Hepatocyte (in vitro differentiated cells): Measurements from ENCODE around the gene NLRC5.
"Not testable (repeated sequence)": the region's sequence is repeated elsewhere in the genome, so short reads cannot be mapped to it uniquely, and the experiment has no call there.

Experiments used
- CTCF ChIP-seq: fragments of 200-600 bp; sonication (generic); IDR thresholded peaks from 2 replicates; pipeline ENCODE4 v1.5.1; 2016; ENCODE audit warnings: antibody characterized with exemption, mild to moderate bottlenecking; ENCODE audit not compliant: poor library complexity
- EZH2 ChIP-seq: fragments of 200-600 bp; sonication (generic); IDR thresholded peaks from 2 replicates; pipeline ENCODE4 v1.6.1; 2016; ENCODE audit warnings: antibody characterized with exemption, mild to moderate bottlenecking, borderline replicate concordance

- TF ChIP-seq CTCF, EZH2: not testable (repeated sequence)
These were observed 16.2 kb downstream of the NLRC5 start for GRCh38 chr16:57005597-57005996.
